ENCODE measurements around the gene DYNC2H1. TPM values are rescaled to one million over a fixed set of nuclear protein-coding genes. Genes with fewer than 3 reads are reported as not detected.

The DYNC2H1 gene
- polyA plus RNA-seq, 1 donor, result 10.2 TPM

- no peak overlapping the region for H3K27ac ChIP-seq (ENCODE audit: low read length)
- H3K4me1 ChIP-seq (ENCODE audit: control insufficient read depth, insufficient read depth, low read length), result no peaks in the 10 kb centered on the region
- H3K27me3 ChIP-seq (ENCODE audit: control insufficient read depth, insufficient read depth, low read length), result no peaks in the 10 kb centered on the region
- no peak for DNase-seq
- H3K36me3 ChIP-seq (ENCODE audit: control insufficient read depth, insufficient read depth, low read length), result peaks cover 44% of the 10 kb centered on the region
- no peak overlapping the region for H3K4me3 ChIP-seq (ENCODE audit: low read length)
- no CpG with 5 or more reads among the region's 1 CpG for WGBS (ENCODE audit: insufficient coverage, low lambda C conversion rate)
- no peaks in the 10 kb centered on the region for H3K9me3 ChIP-seq (ENCODE audit: control insufficient read depth, low read depth, low read length)
Measured at GRCh38 chr11:103079833-103080232, 29.4 kb upstream of the DYNC2H1 start.

DNA sequence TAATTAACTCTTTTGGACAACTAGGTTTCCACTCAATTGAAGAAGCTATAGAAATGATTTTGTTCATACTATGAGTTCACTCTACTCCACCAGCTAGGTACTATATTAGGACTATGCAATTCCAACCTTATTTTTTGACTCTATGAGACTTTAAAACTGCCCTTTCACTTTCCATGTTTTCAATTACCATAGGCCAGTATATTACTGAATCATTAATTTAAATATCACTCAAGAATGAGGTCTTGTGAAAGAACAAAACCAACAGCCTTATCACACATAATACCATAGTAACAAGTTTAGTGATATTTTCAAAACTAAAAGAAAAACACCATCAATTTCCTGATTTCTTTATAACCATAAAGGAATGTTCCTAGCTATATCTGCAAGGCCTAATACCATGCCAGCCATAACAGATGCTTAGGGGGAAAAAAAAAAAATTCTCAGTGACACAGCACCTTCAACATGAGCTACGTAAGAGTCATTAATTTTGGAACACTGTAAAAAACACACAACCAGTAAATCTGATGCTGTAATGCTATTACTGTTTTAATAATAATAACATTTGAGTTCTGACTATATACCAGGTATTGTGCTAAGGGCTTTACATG, 23.4 kb upstream of the DYNC2H1 start:
- H3K27me3 ChIP-seq (ENCODE audit: control insufficient read depth, insufficient read depth, low read length), result no peaks in the 10 kb centered on the region
- no peaks in the 10 kb centered on the region for H3K9me3 ChIP-seq (ENCODE audit: control insufficient read depth, low read depth, low read length)
- peaks cover 15% of the 10 kb centered on the region for H3K36me3 ChIP-seq (ENCODE audit: control insufficient read depth, insufficient read depth, low read length)
- peak in 1 of 2 donors; percentile 22 for DNase-seq
- WGBS (ENCODE audit: insufficient coverage, low lambda C conversion rate), result no CpG with 5 or more reads among the region's 1 CpG
- H3K27ac ChIP-seq (ENCODE audit: low read length), result no peak overlapping the region
- H3K4me3 ChIP-seq (ENCODE audit: low read length), result no peak overlapping the region
- H3K4me1 ChIP-seq (ENCODE audit: control insufficient read depth, insufficient read depth, low read length), result peaks cover 10% of the 10 kb centered on the region

- H3K4me3 ChIP-seq (ENCODE audit: low read length), result no peak overlapping the region
- H3K4me1 ChIP-seq (ENCODE audit: control insufficient read depth, insufficient read depth, low read length), result peaks cover 10% of the 10 kb centered on the region
- H3K36me3 ChIP-seq (ENCODE audit: control insufficient read depth, insufficient read depth, low read length), result peaks cover 14% of the 10 kb centered on the region
Measured at GRCh38 chr11:103086461-103086860, 22.8 kb upstream of the DYNC2H1 start.

GRCh38 chr11:103091064-103091800, 18.0 kb upstream of the DYNC2H1 start:
- H3K27ac ChIP-seq (ENCODE audit: low read length), result peak overlapping the region; percentile 97
- no CpG with 5 or more reads among the region's 26 CpGs for WGBS (ENCODE audit: insufficient coverage, low lambda C conversion rate)
- peak; percentile 40 to 71 for DNase-seq

More at GRCh38 chr11:103086461-103086860, 22.8 kb upstream of the DYNC2H1 start:
- Histone ChIP-seq H3K27me3 (ENCODE audit: control insufficient read depth, insufficient read depth, low read length) (no peaks in the 10 kb centered on the region), H3K9me3 (ENCODE audit: control insufficient read depth, low read depth, low read length) (no peaks in the 10 kb centered on the region), H3K27ac (ENCODE audit: low read length) (no peak overlapping the region)
- no peak for DNase-seq

GRCh38 chr11:103091801-103092524, 17.3 kb upstream of the DYNC2H1 start, which contains the start of gene DCUN1D5:
Gene DCUN1D5 (minus strand): TSS chr11:103092160. CDS start chr11:103091872, 288 bp downstream.
- Histone ChIP-seq H3K4me1 (ENCODE audit: control insufficient read depth, insufficient read depth, low read length) (peaks cover 13% of the 10 kb centered on the region), H3K36me3 (ENCODE audit: control insufficient read depth, insufficient read depth, low read length) (peaks cover 7% of the 10 kb centered on the region), H3K27ac (ENCODE audit: low read length) (peak within 1 kb of the TSS; percentile 97), H3K4me3 (ENCODE audit: low read length) (peak within 1 kb of the TSS; percentile 73), H3K9me3 (ENCODE audit: control insufficient read depth, low read depth, low read length) (no peaks in the 10 kb centered on the region), H3K27me3 (ENCODE audit: control insufficient read depth, insufficient read depth, low read length) (peaks cover 3% of the 10 kb centered on the region)
- no CpG with 5 or more reads among the region's 54 CpGs for WGBS (ENCODE audit: insufficient coverage, low lambda C conversion rate)
- peak; percentile 96 to 97 for DNase-seq

More at GRCh38 chr11:103091064-103091800, 18.0 kb upstream of the DYNC2H1 start:
- peak overlapping the region; percentile 73 for H3K4me3 ChIP-seq (ENCODE audit: low read length)
- peaks cover 9% of the 10 kb centered on the region for H3K36me3 ChIP-seq (ENCODE audit: control insufficient read depth, insufficient read depth, low read length)
- H3K9me3 ChIP-seq (ENCODE audit: control insufficient read depth, low read depth, low read length), result no peaks in the 10 kb centered on the region
- peaks cover 13% of the 10 kb centered on the region for H3K4me1 ChIP-seq (ENCODE audit: control insufficient read depth, insufficient read depth, low read length)
- H3K27me3 ChIP-seq (ENCODE audit: control insufficient read depth, insufficient read depth, low read length), result peaks cover 3% of the 10 kb centered on the region

GRCh38 chr11:103097279-103097678, 11.9 kb upstream of the DYNC2H1 start:
- Histone ChIP-seq H3K27me3 (ENCODE audit: control insufficient read depth, insufficient read depth, low read length) (peaks cover 3% of the 10 kb centered on the region), H3K4me3 (ENCODE audit: low read length) (no peak overlapping the region), H3K9me3 (ENCODE audit: control insufficient read depth, low read depth, low read length) (no peaks in the 10 kb centered on the region), H3K4me1 (ENCODE audit: control insufficient read depth, insufficient read depth, low read length) (peaks cover 4% of the 10 kb centered on the region), H3K36me3 (ENCODE audit: control insufficient read depth, insufficient read depth, low read length) (no peaks in the 10 kb centered on the region), H3K27ac (ENCODE audit: low read length) (no peak overlapping the region)
- no peak for DNase-seq

- Histone ChIP-seq H3K27me3 (ENCODE audit: control insufficient read depth, insufficient read depth, low read length) (no peaks in the 10 kb centered on the region), H3K4me1 (ENCODE audit: control insufficient read depth, insufficient read depth, low read length) (no peaks in the 10 kb centered on the region), H3K36me3 (ENCODE audit: control insufficient read depth, insufficient read depth, low read length) (no peaks in the 10 kb centered on the region), H3K9me3 (ENCODE audit: control insufficient read depth, low read depth, low read length) (no peaks in the 10 kb centered on the region), H3K27ac (ENCODE audit: low read length) (peak overlapping the region; percentile 79), H3K4me3 (ENCODE audit: low read length) (peak overlapping the region; percentile 81)
- 67% methylated on average over 1 of the region's 26 CpGs for WGBS (ENCODE audit: insufficient coverage, low lambda C conversion rate)
- DNase-seq, result no peak
Measured at GRCh38 chr11:103109818-103110388, 677 bp downstream of the DYNC2H1 start.

- H3K4me1 ChIP-seq (ENCODE audit: control insufficient read depth, insufficient read depth, low read length), result no peaks in the 10 kb centered on the region
- no peak overlapping the region for H3K27ac ChIP-seq (ENCODE audit: low read length)
- peak overlapping the region; percentile 81 for H3K4me3 ChIP-seq (ENCODE audit: low read length)
- no peaks in the 10 kb centered on the region for H3K36me3 ChIP-seq (ENCODE audit: control insufficient read depth, insufficient read depth, low read length)
- H3K9me3 ChIP-seq (ENCODE audit: control insufficient read depth, low read depth, low read length), result no peaks in the 10 kb centered on the region
- no peak for DNase-seq
- H3K27me3 ChIP-seq (ENCODE audit: control insufficient read depth, insufficient read depth, low read length), result no peaks in the 10 kb centered on the region
Measured at GRCh38 chr11:103110391-103110790, 1.2 kb downstream of the DYNC2H1 start.

- Histone ChIP-seq H3K4me3 (ENCODE audit: low read length) (no peak overlapping the region), H3K4me1 (ENCODE audit: control insufficient read depth, insufficient read depth, low read length) (no peaks in the 10 kb centered on the region), H3K9me3 (ENCODE audit: control insufficient read depth, low read depth, low read length) (no peaks in the 10 kb centered on the region), H3K27me3 (ENCODE audit: control insufficient read depth, insufficient read depth, low read length) (no peaks in the 10 kb centered on the region), H3K27ac (ENCODE audit: low read length) (no peak overlapping the region), H3K36me3 (ENCODE audit: control insufficient read depth, insufficient read depth, low read length) (no peaks in the 10 kb centered on the region)
- DNase-seq, result no peak
- 100% methylated on average over 4 of the region's 5 CpGs for WGBS (ENCODE audit: insufficient coverage, low lambda C conversion rate)
Measured at GRCh38 chr11:103111400-103111799, 2.2 kb downstream of the DYNC2H1 start.

GRCh38 chr11:103112364-103112763, 3.1 kb downstream of the DYNC2H1 start:
- H3K4me3 ChIP-seq (ENCODE audit: low read length), result no peak overlapping the region
- DNase-seq, result no peak
- no CpG with 5 or more reads among the region's 1 CpG for WGBS (ENCODE audit: insufficient coverage, low lambda C conversion rate)
- no peaks in the 10 kb centered on the region for H3K27me3 ChIP-seq (ENCODE audit: control insufficient read depth, insufficient read depth, low read length)
- H3K36me3 ChIP-seq (ENCODE audit: control insufficient read depth, insufficient read depth, low read length), result no peaks in the 10 kb centered on the region
- no peak overlapping the region for H3K27ac ChIP-seq (ENCODE audit: low read length)
- H3K9me3 ChIP-seq (ENCODE audit: control insufficient read depth, low read depth, low read length), result no peaks in the 10 kb centered on the region
- H3K4me1 ChIP-seq (ENCODE audit: control insufficient read depth, insufficient read depth, low read length), result no peaks in the 10 kb centered on the region

All from large intestine (tissue), 3 donors.